OCI-LY3 (cell line): ENCODE data around the gene LMNB1.

Experiments used
- CTCF ChIP-seq: fragments of 200-600, 300-600 bp; sonication (generic); IDR thresholded peaks from 2 replicates; pipeline ENCODE4 v1.5.1; 2014; ENCODE audit warnings: antibody characterized with exemption, low read length, low read depth
- EZH2phosphoT487 ChIP-seq: fragments of 200-600 bp; shearing (Covaris generic); IDR thresholded peaks from 2 replicates; pipeline ENCODE4 v1.6.1; 2018; ENCODE audit warnings: antibody characterized with exemption, mixed run types, low read depth

GRCh38 chr5:126812199-126812570, 35.2 kb downstream of the LMNB1 start:
- TF ChIP-seq CTCF (no peak), EZH2phosphoT487 (no peak)
